ENCODE data around the gene ASB1. TPM values are rescaled to one million over a fixed set of nuclear protein-coding genes. Genes with fewer than 3 reads are reported as not detected.

ASB1 gene
- total RNA-seq, 1 donor from 2014 or later = 35.2 TPM

DNA sequence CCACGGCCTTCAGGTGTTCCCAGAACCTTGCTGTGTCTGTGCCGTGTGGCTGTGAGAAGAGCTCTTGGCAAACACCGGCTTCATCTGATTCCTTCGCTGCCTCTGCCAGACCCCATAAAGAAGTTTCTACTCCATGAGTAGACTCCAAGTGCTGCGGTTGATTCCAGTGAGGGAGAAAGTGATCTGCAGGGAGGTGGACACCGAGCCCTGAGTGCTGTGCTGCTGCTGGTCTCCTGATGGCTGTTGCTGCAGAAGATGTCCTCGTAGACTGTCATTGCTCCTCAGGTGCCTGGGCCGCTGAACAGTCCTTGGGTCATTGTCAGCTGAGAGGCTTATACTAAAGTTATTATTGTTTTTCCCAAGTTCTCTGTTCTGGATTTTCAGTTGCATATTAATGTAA, 19.6 kb downstream of the ASB1 start:
- H3K27ac Mint-ChIP-seq = no peak overlapping the region
- no peak for DNase-seq (ENCODE audit: low spot score)

DNA sequence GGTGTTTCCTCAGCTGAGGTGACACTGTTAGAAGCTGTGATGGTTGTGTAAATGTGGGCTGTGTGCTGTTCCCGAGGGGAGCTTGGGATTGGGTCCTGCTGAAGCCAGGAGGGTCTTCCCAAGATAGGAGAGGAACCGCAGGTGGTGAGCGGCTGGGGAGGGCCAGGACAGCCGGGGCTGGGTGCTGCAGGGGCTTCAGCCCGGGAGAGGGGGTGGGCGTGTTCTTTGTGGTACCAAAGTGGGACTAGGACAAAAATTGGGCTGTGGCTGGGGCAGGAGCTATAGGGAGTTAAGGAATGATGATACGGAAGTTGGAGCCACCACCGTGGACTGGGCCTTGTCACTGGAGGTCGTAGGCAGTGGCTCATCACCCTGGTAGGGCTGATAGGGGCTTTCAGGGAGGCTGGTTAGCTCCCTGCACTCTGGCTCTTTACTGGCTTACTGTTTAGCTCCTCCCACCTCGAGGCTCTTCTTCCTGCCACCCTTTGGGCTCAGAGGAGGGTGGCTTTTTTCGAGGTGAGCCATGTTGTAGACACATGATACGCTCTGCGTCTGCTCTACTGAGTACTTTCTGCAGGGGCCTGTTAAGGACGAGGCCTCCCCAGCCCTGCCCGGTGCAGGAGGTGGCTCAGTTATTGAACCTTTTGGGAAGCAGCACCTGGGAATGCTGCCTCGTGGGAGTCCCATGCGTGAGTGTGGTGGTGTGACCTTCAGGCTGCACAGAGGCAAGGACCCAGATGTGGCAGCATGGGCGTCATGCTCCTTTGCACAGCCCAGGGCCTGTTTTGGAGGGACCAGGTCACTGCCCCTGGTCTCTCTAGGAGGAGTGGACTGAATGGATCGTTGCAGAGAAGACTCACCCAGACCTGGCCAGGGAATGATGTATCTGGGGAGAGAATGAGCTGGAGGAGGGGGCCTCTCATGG, 21.6 kb downstream of the ASB1 start:
- Mint-ChIP-seq H3K27me3 (ENCODE audit: insufficient read depth) (no peaks in the 10 kb centered on the region), H3K4me1 (ENCODE audit: low read depth) (peaks cover 6% of the 10 kb centered on the region), H3K36me3 (ENCODE audit: low read depth) (peaks cover 47% of the 10 kb centered on the region), H3K27ac (no peak overlapping the region), H3K4me3 (no peak overlapping the region), H3K9me3 (no peaks in the 10 kb centered on the region)
- no peak for DNase-seq (ENCODE audit: low spot score)
- intact Hi-C loops (cut with micrococcal nuclease) = no loop called here

More for the DNA sequence above, 19.6 kb downstream of the ASB1 start:
- Mint-ChIP-seq H3K4me3 (no peak overlapping the region), H3K9me3 (no peaks in the 10 kb centered on the region), H3K36me3 (ENCODE audit: low read depth) (peaks cover 35% of the 10 kb centered on the region), H3K27me3 (ENCODE audit: insufficient read depth) (no peaks in the 10 kb centered on the region), H3K4me1 (ENCODE audit: low read depth) (peaks cover 15% of the 10 kb centered on the region)
- intact Hi-C loops (cut with micrococcal nuclease) = no loop called here

- no peak for DNase-seq (ENCODE audit: low spot score)
These were observed 22.5 kb downstream of the ASB1 start for GRCh38 chr2:238449241-238449640.

GRCh38 chr2:238449909-238450417, 23.2 kb downstream of the ASB1 start:
- intact Hi-C loops (cut with micrococcal nuclease) = no loop called here
- no peak overlapping the region for H3K27ac Mint-ChIP-seq
- peaks cover 1% of the 10 kb centered on the region for H3K9me3 Mint-ChIP-seq
- DNase-seq (ENCODE audit: low spot score) = no peak
- H3K4me3 Mint-ChIP-seq = no peak overlapping the region
- H3K36me3 Mint-ChIP-seq (ENCODE audit: low read depth) = peaks cover 47% of the 10 kb centered on the region
- no peaks in the 10 kb centered on the region for H3K4me1 Mint-ChIP-seq (ENCODE audit: low read depth)
- H3K27me3 Mint-ChIP-seq (ENCODE audit: insufficient read depth) = no peaks in the 10 kb centered on the region

More at GRCh38 chr2:238449241-238449640, 22.5 kb downstream of the ASB1 start:
- Mint-ChIP-seq H3K27ac (no peak overlapping the region), H3K27me3 (ENCODE audit: insufficient read depth) (no peaks in the 10 kb centered on the region), H3K4me3 (no peak overlapping the region), H3K9me3 (no peaks in the 10 kb centered on the region), H3K36me3 (ENCODE audit: low read depth) (peaks cover 47% of the 10 kb centered on the region), H3K4me1 (ENCODE audit: low read depth) (no peaks in the 10 kb centered on the region)
- intact Hi-C loops (cut with micrococcal nuclease) = no loop called here

DNA sequence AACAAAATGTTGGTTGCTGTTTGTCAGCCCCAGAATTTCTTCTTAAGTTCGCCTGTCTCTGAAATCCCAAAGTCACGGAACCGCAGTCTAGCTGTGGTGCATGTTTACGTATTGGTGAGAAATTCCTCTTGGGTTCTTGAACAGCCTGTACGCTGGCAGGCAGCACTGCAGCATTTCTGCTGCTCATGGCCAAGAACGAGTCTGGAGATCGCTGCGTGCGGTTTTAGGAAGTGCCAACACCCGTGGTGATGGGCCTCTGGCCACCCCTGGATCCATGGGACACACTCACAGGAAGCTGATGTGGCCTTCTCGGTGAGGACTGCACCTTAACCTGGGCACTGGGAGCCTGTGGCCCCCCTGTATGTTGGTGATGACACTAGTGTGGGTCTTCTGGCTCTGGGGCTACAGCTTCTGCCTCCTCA, 23.7 kb downstream of the ASB1 start:
- H3K27ac Mint-ChIP-seq = no peak overlapping the region
- H3K4me3 Mint-ChIP-seq = no peak overlapping the region
- H3K4me1 Mint-ChIP-seq (ENCODE audit: low read depth) = no peaks in the 10 kb centered on the region
- no peak for DNase-seq (ENCODE audit: low spot score)
- intact Hi-C loops (cut with micrococcal nuclease) = no loop called here
- H3K9me3 Mint-ChIP-seq = peaks cover 6% of the 10 kb centered on the region
- H3K36me3 Mint-ChIP-seq (ENCODE audit: low read depth) = peaks cover 43% of the 10 kb centered on the region
- peaks cover 3% of the 10 kb centered on the region for H3K27me3 Mint-ChIP-seq (ENCODE audit: insufficient read depth)

DNA sequence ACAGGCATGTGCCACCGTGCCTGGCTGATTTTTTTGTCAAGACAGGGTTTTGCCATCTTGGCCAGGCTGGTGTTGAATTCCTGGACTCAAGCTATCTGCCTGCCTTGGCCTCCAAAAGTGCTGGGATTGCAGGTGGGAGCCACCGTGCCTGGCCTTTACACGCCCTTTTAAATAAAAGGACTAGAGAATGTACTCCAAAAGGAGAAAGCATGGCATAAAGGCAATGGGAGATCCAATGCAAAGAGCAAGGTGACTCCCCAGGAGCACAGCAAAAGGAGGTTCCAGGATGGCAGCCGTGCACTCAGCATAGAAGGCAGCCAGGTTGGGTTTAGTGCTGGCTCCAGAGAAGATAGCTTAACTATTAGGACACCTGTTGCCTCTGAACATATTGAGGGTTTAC, 27.1 kb downstream of the ASB1 start:
- no peaks in the 10 kb centered on the region for H3K4me1 Mint-ChIP-seq (ENCODE audit: low read depth)
- H3K27ac Mint-ChIP-seq = no peak overlapping the region
- H3K4me3 Mint-ChIP-seq = no peak overlapping the region
- peaks cover 26% of the 10 kb centered on the region for H3K36me3 Mint-ChIP-seq (ENCODE audit: low read depth)
- H3K27me3 Mint-ChIP-seq (ENCODE audit: insufficient read depth) = peaks cover 10% of the 10 kb centered on the region
- peaks cover 16% of the 10 kb centered on the region for H3K9me3 Mint-ChIP-seq
- intact Hi-C loops (cut with micrococcal nuclease) = no loop called here
- DNase-seq (ENCODE audit: low spot score) = no peak

GRCh38 chr2:238456449-238456848, 29.7 kb downstream of the ASB1 start:
- intact Hi-C loops (cut with micrococcal nuclease) = no loop called here
- Mint-ChIP-seq H3K27ac (no peak overlapping the region), H3K4me3 (no peak overlapping the region), H3K4me1 (ENCODE audit: low read depth) (no peaks in the 10 kb centered on the region), H3K9me3 (peaks cover 16% of the 10 kb centered on the region), H3K27me3 (ENCODE audit: insufficient read depth) (peaks cover 15% of the 10 kb centered on the region), H3K36me3 (ENCODE audit: low read depth) (peaks cover 13% of the 10 kb centered on the region)
- DNase-seq (ENCODE audit: low spot score) = no peak

DNA sequence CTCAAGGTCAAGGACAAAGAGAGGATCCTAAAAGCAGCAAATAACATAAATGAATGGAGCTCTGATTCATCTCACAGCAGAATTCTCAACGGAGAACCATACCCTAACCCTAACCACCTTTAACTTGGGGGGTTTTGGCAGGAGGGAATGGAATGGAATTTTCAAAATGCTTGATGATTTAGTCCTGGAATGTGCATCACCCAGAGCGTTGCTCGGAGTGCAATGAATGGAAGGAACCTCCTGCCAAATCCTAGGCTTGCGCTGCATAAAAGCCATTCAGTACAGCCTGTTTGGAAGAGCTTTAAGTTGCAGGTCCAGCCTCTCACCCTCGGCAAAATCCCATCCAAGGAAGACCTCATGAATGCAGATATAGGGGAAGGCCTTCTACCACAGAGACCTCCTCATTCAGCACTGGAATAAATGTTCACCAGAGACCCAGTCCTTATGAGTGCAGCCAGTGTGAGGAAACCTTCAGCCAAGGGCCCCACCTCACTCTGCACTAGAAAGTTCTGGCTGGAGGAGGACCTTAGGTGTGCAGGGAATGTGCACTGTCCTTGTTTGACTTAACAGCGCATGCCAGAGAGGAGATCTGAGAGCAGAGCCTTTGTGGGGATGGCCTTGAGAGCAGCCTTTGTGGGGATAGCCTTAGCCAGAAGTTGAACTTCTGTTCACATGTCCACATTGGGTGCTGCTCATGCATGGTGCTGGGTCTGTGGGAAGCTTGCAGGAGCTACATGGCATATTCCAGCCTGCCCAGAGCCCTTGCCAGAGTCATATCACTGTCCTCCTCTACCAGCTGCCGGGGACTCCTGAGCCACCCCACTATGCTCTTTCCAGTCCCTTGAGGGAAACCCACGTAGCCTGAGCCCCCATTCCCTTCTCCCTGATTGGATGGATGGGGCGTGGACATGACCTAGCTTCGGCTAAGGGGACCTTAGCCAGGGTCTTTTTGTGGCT, 30.5 kb downstream of the ASB1 start:
- no peak overlapping the region for H3K4me3 Mint-ChIP-seq
- H3K27ac Mint-ChIP-seq = no peak overlapping the region
- no peak for DNase-seq (ENCODE audit: low spot score)
- H3K36me3 Mint-ChIP-seq (ENCODE audit: low read depth) = peaks cover 5% of the 10 kb centered on the region
- H3K9me3 Mint-ChIP-seq = peaks cover 16% of the 10 kb centered on the region
- peaks cover 15% of the 10 kb centered on the region for H3K27me3 Mint-ChIP-seq (ENCODE audit: insufficient read depth)
- no peaks in the 10 kb centered on the region for H3K4me1 Mint-ChIP-seq (ENCODE audit: low read depth)
- intact Hi-C loops (cut with micrococcal nuclease) = no loop called here

GRCh38 chr2:238457927-238458324, 31.2 kb downstream of the ASB1 start:
- Mint-ChIP-seq H3K36me3 (ENCODE audit: low read depth) (no peaks in the 10 kb centered on the region), H3K27ac (no peak overlapping the region), H3K9me3 (peaks cover 16% of the 10 kb centered on the region), H3K4me3 (no peak overlapping the region), H3K4me1 (ENCODE audit: low read depth) (no peaks in the 10 kb centered on the region), H3K27me3 (ENCODE audit: insufficient read depth) (peaks cover 15% of the 10 kb centered on the region)
- DNase-seq (ENCODE audit: low spot score) = no peak
- intact Hi-C loops (cut with micrococcal nuclease) = no loop called here

DNA sequence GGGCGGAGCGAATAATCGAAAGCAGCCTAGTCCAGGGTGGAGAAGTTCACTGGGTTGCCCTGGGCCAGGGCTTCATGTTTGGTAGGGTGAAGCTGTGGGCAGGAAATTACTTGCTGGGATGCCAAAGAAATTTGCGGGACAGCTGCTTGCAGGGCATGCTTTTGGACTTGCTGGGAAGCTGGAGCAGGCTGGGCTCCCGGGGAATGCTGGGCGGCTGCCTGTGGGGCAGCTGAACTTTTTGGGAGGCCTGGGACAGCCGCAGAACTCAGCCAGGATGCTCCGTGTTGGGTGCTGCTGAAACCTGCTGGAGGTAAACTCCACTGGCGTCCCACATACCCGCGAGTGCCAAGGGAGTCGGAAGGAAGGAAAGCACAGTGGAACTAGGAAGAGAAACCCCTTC, 31.9 kb downstream of the ASB1 start:
- Mint-ChIP-seq H3K9me3 (peaks cover 16% of the 10 kb centered on the region), H3K4me3 (no peak overlapping the region), H3K27ac (no peak overlapping the region), H3K27me3 (ENCODE audit: insufficient read depth) (peaks cover 15% of the 10 kb centered on the region), H3K36me3 (ENCODE audit: low read depth) (no peaks in the 10 kb centered on the region), H3K4me1 (ENCODE audit: low read depth) (no peaks in the 10 kb centered on the region)
- intact Hi-C loops (cut with micrococcal nuclease) = no loop called here
- no peak for DNase-seq (ENCODE audit: low spot score)

- Mint-ChIP-seq H3K4me3 (no peak overlapping the region), H3K36me3 (ENCODE audit: low read depth) (no peaks in the 10 kb centered on the region), H3K4me1 (ENCODE audit: low read depth) (no peaks in the 10 kb centered on the region), H3K9me3 (peaks cover 16% of the 10 kb centered on the region), H3K27ac (no peak overlapping the region), H3K27me3 (ENCODE audit: insufficient read depth) (peaks cover 15% of the 10 kb centered on the region)
- intact Hi-C loops (cut with micrococcal nuclease) = no loop called here
- no peak for DNase-seq (ENCODE audit: low spot score)
These were observed 32.4 kb downstream of the ASB1 start for GRCh38 chr2:238459081-238459629.

DNA sequence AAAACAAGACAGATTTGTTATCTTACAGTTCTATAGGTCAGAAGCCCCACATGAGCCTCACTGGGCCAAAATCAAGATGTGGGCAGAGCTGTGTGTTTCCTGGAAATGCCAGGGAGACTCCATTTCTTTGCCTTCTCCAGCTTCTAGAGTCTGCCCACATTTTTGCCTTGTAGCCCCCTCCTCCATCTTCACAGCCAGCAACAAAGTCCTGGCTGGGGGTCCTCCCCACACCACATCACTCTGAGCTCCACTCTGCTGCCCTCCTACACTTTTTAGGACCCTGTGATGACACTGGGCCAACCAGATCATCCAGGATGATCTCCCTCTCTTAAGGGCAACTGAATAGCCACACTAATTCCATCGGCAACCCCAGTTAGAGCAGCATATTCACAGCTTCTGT, 34.3 kb downstream of the ASB1 start:
- peaks cover 6% of the 10 kb centered on the region for H3K9me3 Mint-ChIP-seq
- H3K27me3 Mint-ChIP-seq (ENCODE audit: insufficient read depth) = peaks cover 14% of the 10 kb centered on the region
- H3K4me1 Mint-ChIP-seq (ENCODE audit: low read depth) = no peaks in the 10 kb centered on the region
- H3K27ac Mint-ChIP-seq = no peak overlapping the region
- DNase-seq (ENCODE audit: low spot score) = no peak
- no peaks in the 10 kb centered on the region for H3K36me3 Mint-ChIP-seq (ENCODE audit: low read depth)
- no peak overlapping the region for H3K4me3 Mint-ChIP-seq
- intact Hi-C loops (cut with micrococcal nuclease) = no loop called here

Measured in activated T-helper 1 cell treated with anti-CD3 and anti-CD28 coated beads, Interleukin-12 subunit alpha, Interleukin-12 subunit beta, Interleukin-2, Interleukin-4 antibody, amounts not matched to agents 30 ng/mL and 10 ng/mL and 1 ng/mL, durations not matched to agents 14 hours and 24 hours and 36 hours (primary cell).